ENCODE data around the gene ACVRL1.

The ACVRL1 gene

GRCh38 chr12:51888316-51889215 is 18.7 kb upstream of the ACVRL1 start:
- Histone ChIP-seq H3K4me3 (ENCODE audit: insufficient read depth, low read depth, low read length, poor library complexity, severe bottlenecking) (no peak overlapping the region), H3K27ac (ENCODE audit: insufficient read depth, low read length, poor library complexity, severe bottlenecking) (no peak overlapping the region), H3K27me3 (replicated peaks; ENCODE audit: control insufficient read depth, insufficient read depth, low read length, poor library complexity, severe bottlenecking) (no peaks in the 10 kb centered on the region), H3K9me3 (ENCODE audit: control insufficient read depth, low read length) (no peaks in the 10 kb centered on the region), H3K4me1 (ENCODE audit: control insufficient read depth, insufficient read depth, low read length, poor library complexity, severe bottlenecking) (no peaks in the 10 kb centered on the region), H3K36me3 (ENCODE audit: control insufficient read depth, insufficient read depth, low read length) (no peaks in the 10 kb centered on the region)
- DNase-seq: no peak

GRCh38 chr12:51889216-51890132 is 17.8 kb upstream of the ACVRL1 start:
- H3K4me1 ChIP-seq (ENCODE audit: control insufficient read depth, insufficient read depth, low read length, poor library complexity, severe bottlenecking): no peaks in the 10 kb centered on the region
- DNase-seq: no peak
- no peaks in the 10 kb centered on the region for H3K36me3 ChIP-seq (ENCODE audit: control insufficient read depth, insufficient read depth, low read length)

GRCh38 chr12:51890133-51890464 is 17.2 kb upstream of the ACVRL1 start:
- DNase-seq: no peak
- Histone ChIP-seq H3K27ac (ENCODE audit: insufficient read depth, low read length, poor library complexity, severe bottlenecking) (no peak overlapping the region), H3K27me3 (replicated peaks; ENCODE audit: control insufficient read depth, insufficient read depth, low read length, poor library complexity, severe bottlenecking) (no peaks in the 10 kb centered on the region), H3K4me1 (ENCODE audit: control insufficient read depth, insufficient read depth, low read length, poor library complexity, severe bottlenecking) (no peaks in the 10 kb centered on the region), H3K36me3 (ENCODE audit: control insufficient read depth, insufficient read depth, low read length) (no peaks in the 10 kb centered on the region), H3K4me3 (ENCODE audit: insufficient read depth, low read depth, low read length, poor library complexity, severe bottlenecking) (no peak overlapping the region), H3K9me3 (ENCODE audit: control insufficient read depth, low read length) (no peaks in the 10 kb centered on the region)

More at GRCh38 chr12:51889216-51890132, 17.8 kb upstream of the ACVRL1 start:
- Histone ChIP-seq H3K4me3 (ENCODE audit: insufficient read depth, low read depth, low read length, poor library complexity, severe bottlenecking) (no peak overlapping the region), H3K27me3 (replicated peaks; ENCODE audit: control insufficient read depth, insufficient read depth, low read length, poor library complexity, severe bottlenecking) (no peaks in the 10 kb centered on the region), H3K9me3 (ENCODE audit: control insufficient read depth, low read length) (no peaks in the 10 kb centered on the region), H3K27ac (ENCODE audit: insufficient read depth, low read length, poor library complexity, severe bottlenecking) (no peak overlapping the region)

GRCh38 chr12:51890511-51891171 is 16.7 kb upstream of the ACVRL1 start:
- DNase-seq: no peak

GRCh38 chr12:51891843-51892242 is 15.5 kb upstream of the ACVRL1 start:
- DNase-seq: no peak
- no peaks in the 10 kb centered on the region for H3K27me3 ChIP-seq (replicated peaks; ENCODE audit: control insufficient read depth, insufficient read depth, low read length, poor library complexity, severe bottlenecking)
- no peak overlapping the region for H3K27ac ChIP-seq (ENCODE audit: insufficient read depth, low read length, poor library complexity, severe bottlenecking)

More at GRCh38 chr12:51890511-51891171, 16.7 kb upstream of the ACVRL1 start:
- Histone ChIP-seq H3K36me3 (ENCODE audit: control insufficient read depth, insufficient read depth, low read length) (no peaks in the 10 kb centered on the region), H3K27ac (ENCODE audit: insufficient read depth, low read length, poor library complexity, severe bottlenecking) (no peak overlapping the region), H3K4me3 (ENCODE audit: insufficient read depth, low read depth, low read length, poor library complexity, severe bottlenecking) (no peak overlapping the region), H3K9me3 (ENCODE audit: control insufficient read depth, low read length) (no peaks in the 10 kb centered on the region), H3K4me1 (ENCODE audit: control insufficient read depth, insufficient read depth, low read length, poor library complexity, severe bottlenecking) (no peaks in the 10 kb centered on the region), H3K27me3 (replicated peaks; ENCODE audit: control insufficient read depth, insufficient read depth, low read length, poor library complexity, severe bottlenecking) (no peaks in the 10 kb centered on the region)

GRCh38 chr12:51893786-51894185 is 13.5 kb upstream of the ACVRL1 start:
- no peak for DNase-seq
- Histone ChIP-seq H3K4me3 (ENCODE audit: insufficient read depth, low read depth, low read length, poor library complexity, severe bottlenecking) (no peak overlapping the region), H3K27me3 (replicated peaks; ENCODE audit: control insufficient read depth, insufficient read depth, low read length, poor library complexity, severe bottlenecking) (no peaks in the 10 kb centered on the region), H3K4me1 (ENCODE audit: control insufficient read depth, insufficient read depth, low read length, poor library complexity, severe bottlenecking) (no peaks in the 10 kb centered on the region), H3K27ac (ENCODE audit: insufficient read depth, low read length, poor library complexity, severe bottlenecking) (no peak overlapping the region), H3K36me3 (ENCODE audit: control insufficient read depth, insufficient read depth, low read length) (no peaks in the 10 kb centered on the region), H3K9me3 (ENCODE audit: control insufficient read depth, low read length) (no peaks in the 10 kb centered on the region)

More at GRCh38 chr12:51891843-51892242, 15.5 kb upstream of the ACVRL1 start:
- Histone ChIP-seq H3K9me3 (ENCODE audit: control insufficient read depth, low read length) (no peaks in the 10 kb centered on the region), H3K36me3 (ENCODE audit: control insufficient read depth, insufficient read depth, low read length) (no peaks in the 10 kb centered on the region), H3K4me1 (ENCODE audit: control insufficient read depth, insufficient read depth, low read length, poor library complexity, severe bottlenecking) (no peaks in the 10 kb centered on the region), H3K4me3 (ENCODE audit: insufficient read depth, low read depth, low read length, poor library complexity, severe bottlenecking) (no peak overlapping the region)

DNA sequence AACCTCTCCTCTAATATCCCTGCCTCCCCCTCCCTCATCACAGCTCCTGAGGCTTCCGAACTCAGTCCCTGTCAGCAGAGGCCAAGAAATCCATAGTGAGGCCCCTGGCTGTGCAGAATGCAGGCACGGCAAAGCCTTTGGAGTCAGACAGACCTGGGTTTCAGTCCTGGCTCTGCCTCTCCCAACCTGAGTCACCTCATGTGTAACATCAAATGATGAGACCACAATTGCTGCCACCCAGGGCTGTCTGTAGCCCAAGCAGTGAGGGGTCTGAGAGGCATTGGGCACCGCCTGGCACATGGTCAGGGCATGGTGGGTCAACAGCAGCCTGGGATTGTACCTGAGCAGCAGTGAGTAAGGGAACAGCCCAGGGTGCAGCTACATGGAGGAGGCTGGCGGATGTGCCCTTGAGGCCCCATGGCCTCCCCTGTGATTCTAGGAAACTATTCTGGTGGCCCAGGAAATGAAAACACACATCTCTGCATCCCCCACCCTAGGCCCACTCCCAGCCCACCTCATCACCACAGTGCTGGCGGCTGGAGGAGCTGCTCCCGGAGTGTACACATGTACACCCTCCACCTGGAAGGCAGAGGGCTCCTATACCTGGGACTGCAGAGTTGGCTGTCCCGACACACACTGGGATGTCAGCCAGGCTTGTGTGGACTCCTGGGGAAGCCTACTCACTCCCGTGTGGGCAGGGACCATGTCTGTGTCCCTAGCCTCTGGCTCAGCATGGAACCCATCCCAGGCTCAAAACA is 11.7 kb upstream of the ACVRL1 start:
- no peaks in the 10 kb centered on the region for H3K4me1 ChIP-seq (ENCODE audit: control insufficient read depth, insufficient read depth, low read length, poor library complexity, severe bottlenecking)
- no peak for DNase-seq
- H3K36me3 ChIP-seq (ENCODE audit: control insufficient read depth, insufficient read depth, low read length): no peaks in the 10 kb centered on the region
- H3K9me3 ChIP-seq (ENCODE audit: control insufficient read depth, low read length): no peaks in the 10 kb centered on the region
- H3K27me3 ChIP-seq (replicated peaks; ENCODE audit: control insufficient read depth, insufficient read depth, low read length, poor library complexity, severe bottlenecking): no peaks in the 10 kb centered on the region
- H3K27ac ChIP-seq (ENCODE audit: insufficient read depth, low read length, poor library complexity, severe bottlenecking): no peak overlapping the region
- no peak overlapping the region for H3K4me3 ChIP-seq (ENCODE audit: insufficient read depth, low read depth, low read length, poor library complexity, severe bottlenecking)

GRCh38 chr12:51896236-51896635 is 11.1 kb upstream of the ACVRL1 start:
- no peak for DNase-seq

DNA sequence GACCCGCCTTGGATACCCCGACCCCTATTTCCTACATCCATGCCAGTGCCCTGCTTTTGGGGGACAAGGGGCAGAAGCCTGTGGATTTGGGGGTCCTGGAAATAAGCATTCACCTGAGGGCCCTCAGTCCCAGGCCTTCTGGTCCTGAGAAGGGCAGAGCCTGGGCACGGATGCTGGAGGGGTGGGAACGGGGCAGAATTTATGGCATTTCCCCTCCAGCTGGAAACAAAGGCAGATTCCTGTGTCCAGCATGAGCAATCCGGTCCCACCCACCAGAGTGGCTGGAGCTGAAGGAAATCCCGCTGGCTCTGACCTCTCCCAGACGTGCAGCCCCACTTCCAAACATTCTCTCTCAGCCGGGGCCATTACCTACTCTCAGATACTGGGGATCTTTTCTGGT is 10.1 kb upstream of the ACVRL1 start:
- Histone ChIP-seq H3K9me3 (ENCODE audit: control insufficient read depth, low read length) (no peaks in the 10 kb centered on the region), H3K4me1 (ENCODE audit: control insufficient read depth, insufficient read depth, low read length, poor library complexity, severe bottlenecking) (no peaks in the 10 kb centered on the region), H3K27ac (ENCODE audit: insufficient read depth, low read length, poor library complexity, severe bottlenecking) (no peak overlapping the region), H3K4me3 (ENCODE audit: insufficient read depth, low read depth, low read length, poor library complexity, severe bottlenecking) (no peak overlapping the region), H3K27me3 (replicated peaks; ENCODE audit: control insufficient read depth, insufficient read depth, low read length, poor library complexity, severe bottlenecking) (no peaks in the 10 kb centered on the region), H3K36me3 (ENCODE audit: control insufficient read depth, insufficient read depth, low read length) (no peaks in the 10 kb centered on the region)
- DNase-seq: no peak

More at GRCh38 chr12:51896236-51896635, 11.1 kb upstream of the ACVRL1 start:
- no peak overlapping the region for H3K27ac ChIP-seq (ENCODE audit: insufficient read depth, low read length, poor library complexity, severe bottlenecking)
- no peaks in the 10 kb centered on the region for H3K36me3 ChIP-seq (ENCODE audit: control insufficient read depth, insufficient read depth, low read length)
- H3K9me3 ChIP-seq (ENCODE audit: control insufficient read depth, low read length): no peaks in the 10 kb centered on the region
- no peaks in the 10 kb centered on the region for H3K4me1 ChIP-seq (ENCODE audit: control insufficient read depth, insufficient read depth, low read length, poor library complexity, severe bottlenecking)
- H3K4me3 ChIP-seq (ENCODE audit: insufficient read depth, low read depth, low read length, poor library complexity, severe bottlenecking): no peak overlapping the region
- no peaks in the 10 kb centered on the region for H3K27me3 ChIP-seq (replicated peaks; ENCODE audit: control insufficient read depth, insufficient read depth, low read length, poor library complexity, severe bottlenecking)
